Astrocyte of the spinal cord (primary cell): ENCODE results near the gene CRACDL.
A peak's percentile ranks its signal among the peaks of the same experiment; 100 is the strongest.

Experiments
- DNase-seq: peaks from one replicate; pipeline ENCODE4 v3.0.0; 2011; ENCODE audit warnings: low read depth, low spot score
- H3K4me3 ChIP-seq: 2 replicates; pipeline ENCODE4 v1.5.1; 2011; ENCODE audit warnings: low read depth, mild to moderate bottlenecking, low read length, moderate library complexity
- in situ Hi-C: cut with HindIII; loops from 2 replicates; pipeline ENCODE4 v1.10.0; 2017; ENCODE audit warnings: low sequenced_read_pairs
- TF ChIP-seq, protein P1 (sequence below): IDR thresholded peaks from 2 replicates; pipeline ENCODE4 v1.5.1; 2012; ENCODE audit warnings: low read depth, mild to moderate bottlenecking, low read length, inconsistent platforms

Gene CRACDL

DNA sequence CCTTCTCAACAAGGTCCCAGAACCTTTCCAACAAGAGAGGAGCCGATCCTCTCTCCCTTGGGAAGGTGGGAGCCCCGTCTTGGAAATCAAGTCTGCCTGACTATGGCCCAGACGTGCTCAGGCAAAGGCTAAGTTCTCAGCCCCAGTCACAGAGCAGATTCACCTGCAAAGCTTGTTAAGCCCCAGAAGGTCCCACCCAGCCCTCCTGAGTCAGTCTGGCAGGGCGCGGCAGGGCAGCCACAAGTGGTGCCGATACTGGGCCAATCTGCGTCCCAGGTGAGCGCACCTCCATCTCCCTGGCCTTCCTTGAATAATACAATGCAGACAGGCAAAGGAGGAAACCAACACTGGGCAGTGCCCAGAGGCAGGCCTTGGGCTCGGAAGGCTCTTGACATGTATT, 15.0 kb downstream of the CRACDL start:
- in situ Hi-C loops, result no loop called here
- H3K4me3 ChIP-seq, result no peak overlapping the region
- TF ChIP-seq, protein P1, sequence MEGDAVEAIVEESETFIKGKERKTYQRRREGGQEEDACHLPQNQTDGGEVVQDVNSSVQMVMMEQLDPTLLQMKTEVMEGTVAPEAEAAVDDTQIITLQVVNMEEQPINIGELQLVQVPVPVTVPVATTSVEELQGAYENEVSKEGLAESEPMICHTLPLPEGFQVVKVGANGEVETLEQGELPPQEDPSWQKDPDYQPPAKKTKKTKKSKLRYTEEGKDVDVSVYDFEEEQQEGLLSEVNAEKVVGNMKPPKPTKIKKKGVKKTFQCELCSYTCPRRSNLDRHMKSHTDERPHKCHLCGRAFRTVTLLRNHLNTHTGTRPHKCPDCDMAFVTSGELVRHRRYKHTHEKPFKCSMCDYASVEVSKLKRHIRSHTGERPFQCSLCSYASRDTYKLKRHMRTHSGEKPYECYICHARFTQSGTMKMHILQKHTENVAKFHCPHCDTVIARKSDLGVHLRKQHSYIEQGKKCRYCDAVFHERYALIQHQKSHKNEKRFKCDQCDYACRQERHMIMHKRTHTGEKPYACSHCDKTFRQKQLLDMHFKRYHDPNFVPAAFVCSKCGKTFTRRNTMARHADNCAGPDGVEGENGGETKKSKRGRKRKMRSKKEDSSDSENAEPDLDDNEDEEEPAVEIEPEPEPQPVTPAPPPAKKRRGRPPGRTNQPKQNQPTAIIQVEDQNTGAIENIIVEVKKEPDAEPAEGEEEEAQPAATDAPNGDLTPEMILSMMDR, result no peak
- no peak for DNase-seq

DNA sequence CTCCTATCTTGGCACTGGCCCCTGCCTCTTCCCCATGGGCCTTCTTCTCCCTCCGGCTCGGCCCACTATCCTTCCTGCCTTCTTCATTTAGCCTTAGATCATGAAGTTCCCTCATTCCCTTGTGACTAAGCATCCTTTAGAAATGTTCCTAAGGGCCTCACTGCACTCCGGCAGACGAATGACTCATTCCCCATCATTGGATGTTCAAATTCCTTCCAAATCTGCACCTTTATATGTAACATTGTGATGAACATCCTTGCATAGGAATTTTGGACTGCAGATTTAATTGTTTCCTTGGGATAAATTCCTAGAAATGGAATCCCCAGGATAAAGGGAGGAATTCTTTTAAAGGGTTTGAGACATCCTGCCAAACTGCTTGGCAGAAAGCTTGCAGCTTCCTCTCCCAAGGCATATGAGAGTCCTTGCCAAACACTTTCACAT, 19.0 kb downstream of the CRACDL start:
- in situ Hi-C loops, result no loop called here
- H3K4me3 ChIP-seq, result no peak overlapping the region
- TF ChIP-seq, protein P1, result no peak
- DNase-seq, result peak; percentile 85

DNA sequence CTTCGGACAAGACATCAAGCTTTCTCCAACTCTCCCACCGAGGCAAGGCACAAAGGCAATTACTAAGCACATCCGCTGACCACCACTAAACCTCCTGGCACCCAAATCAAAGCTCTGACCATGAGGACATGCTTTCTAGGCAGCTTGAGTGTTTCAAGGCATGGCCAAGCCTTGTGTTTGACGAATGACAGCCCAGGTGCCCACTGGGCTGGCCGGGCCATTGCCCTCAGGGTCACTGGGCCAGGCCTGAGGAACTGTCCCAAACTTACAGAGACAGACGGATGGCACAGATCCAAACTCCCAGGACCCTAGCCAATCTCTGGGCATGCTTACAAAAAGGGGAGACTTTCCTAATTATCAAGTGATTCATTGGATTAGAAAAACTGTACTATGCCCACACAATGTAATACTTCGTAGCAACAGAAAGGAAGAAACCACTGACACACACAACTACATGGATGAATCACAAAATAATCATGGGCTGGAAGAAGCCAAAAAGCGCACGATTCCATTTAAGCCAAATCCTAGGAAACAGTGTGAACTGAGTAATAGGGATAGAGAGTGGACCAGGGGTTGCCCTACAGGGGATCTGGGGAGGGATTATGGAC, 20.2 kb downstream of the CRACDL start:
- DNase-seq, result peak; percentile 59
- in situ Hi-C loops, result no loop called here
- TF ChIP-seq, protein P1, result no peak
- no peak overlapping the region for H3K4me3 ChIP-seq

DNA sequence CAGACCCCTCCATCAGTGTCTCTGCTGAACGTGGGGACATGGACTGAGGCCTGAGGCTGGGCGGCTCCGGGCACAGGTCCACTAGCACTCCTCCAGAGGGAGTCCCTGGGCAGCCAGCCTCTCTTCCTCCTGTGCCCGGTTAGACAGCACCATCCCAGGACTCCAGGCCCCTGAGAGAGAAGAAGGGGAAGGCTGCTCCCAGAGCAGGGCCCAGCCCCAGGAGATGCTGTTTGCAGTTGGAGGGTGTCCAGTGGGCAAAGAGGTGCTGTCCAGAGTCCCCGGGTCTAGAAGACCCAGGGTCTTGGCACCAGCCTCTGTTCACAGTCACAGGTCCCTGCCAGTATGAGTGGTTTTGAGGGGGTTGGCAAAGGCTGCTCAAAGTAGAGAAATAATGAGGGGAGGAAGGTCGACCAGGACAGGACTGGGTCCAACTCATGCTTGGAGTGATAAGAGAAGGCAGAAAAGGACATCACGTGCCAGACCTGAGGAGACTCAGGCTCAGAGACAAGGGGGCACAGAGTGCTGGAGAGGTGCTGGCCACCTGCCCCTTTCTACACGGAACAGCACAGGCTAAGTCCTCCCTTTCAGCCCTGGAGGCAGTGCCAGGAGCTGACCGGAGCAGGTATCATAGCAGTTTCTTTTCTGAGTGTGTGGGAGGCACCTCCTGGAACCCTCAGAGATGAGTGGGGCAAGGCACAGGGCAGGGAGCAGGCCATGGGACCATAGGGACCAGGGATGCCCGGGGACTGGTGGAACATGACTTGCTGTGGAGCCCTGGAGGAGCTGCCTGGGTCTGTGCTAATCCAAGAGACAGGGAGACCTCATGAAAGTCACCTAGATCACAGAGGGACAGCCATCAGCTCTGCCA, 21.1 kb downstream of the CRACDL start:
- in situ Hi-C loops, result no loop called here
- DNase-seq, result no peak
- H3K4me3 ChIP-seq, result no peak overlapping the region
- TF ChIP-seq, protein P1, result no peak

DNA sequence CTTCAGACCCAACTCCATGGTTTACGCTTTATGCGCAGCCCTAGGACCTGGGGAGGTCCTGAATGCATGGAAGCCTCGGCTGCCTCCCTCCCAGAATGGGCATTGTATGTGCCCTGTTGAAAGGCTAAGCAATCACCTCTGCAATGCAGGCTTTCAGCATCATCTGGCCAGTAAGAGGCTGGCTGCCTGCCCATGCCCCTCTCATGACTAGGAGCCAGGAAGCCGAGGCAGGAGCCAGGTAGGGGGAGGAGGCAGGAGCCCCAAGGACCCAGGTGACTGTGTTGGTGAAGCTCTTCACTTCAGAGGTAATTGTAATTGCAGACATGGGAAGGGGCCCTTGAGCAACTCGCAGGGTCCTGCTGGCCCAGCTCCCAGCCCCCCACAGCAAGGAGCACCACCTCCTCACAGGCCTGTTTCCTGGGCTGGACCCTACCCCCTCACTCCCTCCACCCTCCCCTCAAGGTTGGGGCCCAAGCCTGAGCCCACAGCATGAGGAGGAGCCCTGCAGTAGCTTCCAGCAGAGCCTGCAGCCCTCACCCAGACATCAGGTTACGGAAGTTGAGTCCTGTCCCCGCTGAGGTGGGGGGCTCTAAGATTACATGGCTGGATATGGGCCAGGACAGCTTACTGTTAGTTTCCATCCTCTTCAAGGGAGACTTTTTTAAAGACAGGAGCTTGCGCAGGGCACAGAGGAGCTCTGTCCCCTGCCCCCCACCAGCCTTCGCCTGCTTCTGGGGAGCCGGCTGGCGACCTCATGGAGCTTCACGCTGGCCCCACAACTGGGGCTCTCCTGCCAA, 21.9 kb downstream of the CRACDL start:
- in situ Hi-C loops, result no loop called here
- no peak for DNase-seq
- no peak overlapping the region for H3K4me3 ChIP-seq
- TF ChIP-seq, protein P1, result no peak
